ENCODE results near the gene PPP1R15B.

PPP1R15B gene

DNA sequence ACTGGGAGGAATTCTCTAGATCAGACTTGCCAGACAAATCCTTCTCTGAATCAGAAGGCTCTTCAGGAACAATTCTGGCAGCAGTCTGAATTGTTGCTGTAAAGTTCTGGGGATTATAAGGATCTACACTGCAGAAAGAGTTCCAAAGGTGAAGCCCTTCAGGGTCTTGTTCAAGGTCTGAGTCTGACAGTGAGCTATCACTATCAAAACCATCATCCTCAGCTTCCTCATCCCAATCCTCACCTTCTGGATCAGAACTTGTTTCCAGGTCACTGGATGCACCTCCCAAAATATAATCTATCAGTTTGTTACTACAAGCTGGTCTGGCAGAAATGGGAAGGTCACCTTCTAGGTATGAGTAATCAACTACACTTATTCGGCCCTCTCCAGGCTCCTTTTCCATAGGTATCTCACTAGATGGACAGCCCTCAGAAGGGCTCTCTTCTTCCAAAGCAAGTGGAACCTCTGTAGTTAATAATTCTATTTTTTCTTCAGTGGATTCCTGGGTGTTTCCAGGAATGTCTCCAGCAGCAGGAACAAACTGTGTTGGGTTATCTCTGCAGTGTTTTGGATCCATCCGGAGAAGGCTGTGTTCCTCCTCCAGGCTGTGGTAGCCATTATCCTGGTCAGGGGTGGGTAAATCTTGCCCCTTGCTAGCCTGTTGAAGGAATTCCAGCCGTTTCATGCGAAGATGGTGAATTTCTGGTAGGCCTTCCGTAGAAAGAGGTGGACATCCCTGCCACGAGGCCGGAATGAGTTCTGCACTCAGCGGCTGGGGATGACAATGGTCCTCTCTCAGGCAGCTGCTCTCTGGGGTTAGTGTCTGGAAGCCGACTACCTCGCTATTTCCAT, 1.6 kb downstream of the PPP1R15B start:
- DNase-seq = peak; percentile 5
- Histone ChIP-seq H3K9me3 (ENCODE audit: severe bottlenecking) (peaks cover 4% of the 10 kb centered on the region), H3K36me3 (peaks cover 63% of the 10 kb centered on the region), H3K4me3 (ENCODE audit: low read depth, low read length) (peak overlapping the region; percentile 78), H3K27ac (peak overlapping the region; percentile 95), H3K27me3 (ENCODE audit: insufficient read depth, low read depth, severe bottlenecking) (no peaks in the 10 kb centered on the region)
- TF ChIP-seq, protein P1, sequence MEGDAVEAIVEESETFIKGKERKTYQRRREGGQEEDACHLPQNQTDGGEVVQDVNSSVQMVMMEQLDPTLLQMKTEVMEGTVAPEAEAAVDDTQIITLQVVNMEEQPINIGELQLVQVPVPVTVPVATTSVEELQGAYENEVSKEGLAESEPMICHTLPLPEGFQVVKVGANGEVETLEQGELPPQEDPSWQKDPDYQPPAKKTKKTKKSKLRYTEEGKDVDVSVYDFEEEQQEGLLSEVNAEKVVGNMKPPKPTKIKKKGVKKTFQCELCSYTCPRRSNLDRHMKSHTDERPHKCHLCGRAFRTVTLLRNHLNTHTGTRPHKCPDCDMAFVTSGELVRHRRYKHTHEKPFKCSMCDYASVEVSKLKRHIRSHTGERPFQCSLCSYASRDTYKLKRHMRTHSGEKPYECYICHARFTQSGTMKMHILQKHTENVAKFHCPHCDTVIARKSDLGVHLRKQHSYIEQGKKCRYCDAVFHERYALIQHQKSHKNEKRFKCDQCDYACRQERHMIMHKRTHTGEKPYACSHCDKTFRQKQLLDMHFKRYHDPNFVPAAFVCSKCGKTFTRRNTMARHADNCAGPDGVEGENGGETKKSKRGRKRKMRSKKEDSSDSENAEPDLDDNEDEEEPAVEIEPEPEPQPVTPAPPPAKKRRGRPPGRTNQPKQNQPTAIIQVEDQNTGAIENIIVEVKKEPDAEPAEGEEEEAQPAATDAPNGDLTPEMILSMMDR (IDR thresholded peaks at IDR 0.05; ENCODE audit: low read depth, low read length) = no peak

DNA sequence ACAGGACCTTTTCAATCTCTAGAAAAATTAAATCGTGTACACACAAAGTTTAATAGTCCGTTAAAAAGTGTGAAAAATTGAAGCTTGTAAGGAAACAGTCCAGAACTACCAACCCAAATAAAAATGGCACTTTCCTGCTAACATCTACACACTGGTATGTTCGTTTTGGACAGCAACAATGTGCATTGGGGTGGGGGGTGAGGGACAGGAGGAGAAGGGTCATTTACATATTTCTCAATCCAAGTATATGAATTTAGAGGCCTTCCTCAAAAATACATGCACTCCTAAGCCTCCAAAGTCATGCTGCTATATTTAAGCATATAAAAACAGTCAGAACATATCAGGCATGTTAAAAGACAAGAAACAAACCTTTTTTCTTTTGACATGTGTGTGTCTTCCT, 2.5 kb downstream of the PPP1R15B start:
- Histone ChIP-seq H3K9me3 (ENCODE audit: severe bottlenecking) (peaks cover 4% of the 10 kb centered on the region), H3K27me3 (ENCODE audit: insufficient read depth, low read depth, severe bottlenecking) (no peaks in the 10 kb centered on the region), H3K27ac (no peak overlapping the region), H3K4me3 (ENCODE audit: low read depth, low read length) (peak overlapping the region; percentile 78), H3K36me3 (peaks cover 72% of the 10 kb centered on the region)
- no peak for DNase-seq
- TF ChIP-seq, protein P1 (IDR thresholded peaks at IDR 0.05; ENCODE audit: low read depth, low read length) = no peak

DNA sequence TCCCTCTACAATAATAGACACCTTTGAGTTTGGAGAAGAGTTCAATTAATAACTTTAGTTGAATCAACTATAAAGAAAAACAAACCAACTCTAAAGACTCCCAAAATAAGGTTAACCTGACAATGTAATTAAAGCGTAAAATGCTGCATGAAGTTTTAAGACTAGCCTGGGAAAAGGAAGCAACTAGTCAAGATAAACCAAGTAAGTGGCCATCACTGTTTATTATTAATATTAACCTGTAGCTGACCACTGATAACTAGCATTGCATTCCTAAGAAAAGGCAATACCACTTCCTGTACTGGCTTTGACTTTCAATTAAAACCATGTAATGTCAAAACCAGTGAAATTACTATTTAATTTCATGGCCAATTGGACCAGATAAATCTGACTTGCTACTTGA, 3.0 kb downstream of the PPP1R15B start:
- peaks cover 77% of the 10 kb centered on the region for H3K36me3 ChIP-seq

DNA sequence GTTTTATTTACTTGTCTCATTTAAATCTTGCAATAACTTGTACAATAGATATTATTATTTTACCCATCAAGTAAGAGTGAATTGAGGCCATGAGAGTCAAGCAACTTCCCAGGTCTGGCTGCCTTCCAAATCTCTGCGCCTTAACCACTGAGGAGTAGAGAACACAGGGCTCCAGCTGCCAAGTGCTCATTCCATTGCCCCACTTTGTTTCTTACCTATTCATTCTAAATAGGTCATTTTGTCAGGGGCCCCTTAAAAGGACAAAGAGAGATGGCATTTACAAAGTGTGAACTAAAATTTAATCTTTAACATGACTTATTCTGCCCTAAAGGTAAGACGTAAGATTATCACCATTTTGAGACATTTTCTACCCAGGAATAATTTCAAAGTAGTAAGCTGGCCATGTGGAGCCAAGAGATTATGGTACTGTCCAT, 3.5 kb downstream of the PPP1R15B start:
- Histone ChIP-seq H3K27ac (no peak overlapping the region), H3K27me3 (ENCODE audit: insufficient read depth, low read depth, severe bottlenecking) (no peaks in the 10 kb centered on the region), H3K4me3 (ENCODE audit: low read depth, low read length) (peak overlapping the region; percentile 78), H3K9me3 (ENCODE audit: severe bottlenecking) (peaks cover 4% of the 10 kb centered on the region), H3K36me3 (peaks cover 82% of the 10 kb centered on the region)
- TF ChIP-seq, protein P1 (IDR thresholded peaks at IDR 0.05; ENCODE audit: low read depth, low read length) = no peak
- no peak for DNase-seq

More for the DNA sequence above, 3.0 kb downstream of the PPP1R15B start:
- H3K4me3 ChIP-seq (ENCODE audit: low read depth, low read length) = peak overlapping the region; percentile 78
- no peaks in the 10 kb centered on the region for H3K27me3 ChIP-seq (ENCODE audit: insufficient read depth, low read depth, severe bottlenecking)
- no peak for DNase-seq
- TF ChIP-seq, protein P1 (IDR thresholded peaks at IDR 0.05; ENCODE audit: low read depth, low read length) = no peak
- H3K27ac ChIP-seq = no peak overlapping the region
- peaks cover 4% of the 10 kb centered on the region for H3K9me3 ChIP-seq (ENCODE audit: severe bottlenecking)

DNA sequence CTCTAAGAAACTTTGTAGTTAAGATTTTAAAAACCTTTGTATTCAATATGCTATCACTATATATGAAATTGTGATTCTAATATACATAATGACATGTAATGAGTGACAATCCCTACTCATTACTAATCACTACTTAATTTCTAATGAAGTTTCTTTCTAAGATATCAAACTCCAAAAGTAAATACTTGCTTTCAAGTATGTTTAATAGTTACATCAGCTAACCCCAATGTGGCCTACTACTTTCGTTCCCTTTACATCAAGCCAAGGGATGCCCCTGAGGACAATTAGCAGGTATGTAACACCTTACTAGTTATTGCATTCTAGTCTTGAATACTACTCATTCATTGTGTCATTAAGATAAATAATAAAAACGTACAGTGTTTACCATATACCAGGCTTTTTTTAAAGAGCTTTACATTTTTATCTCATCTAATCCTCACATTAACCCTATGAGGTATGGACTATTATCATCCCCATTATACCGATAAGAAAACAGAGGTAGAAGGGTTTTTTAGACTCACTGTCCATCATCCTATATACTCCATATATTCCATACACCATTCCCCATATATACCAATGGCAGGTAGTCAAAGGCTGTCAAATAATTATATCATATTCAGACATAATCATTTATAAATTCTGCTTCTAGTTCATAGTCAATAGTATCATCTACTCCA, 4.2 kb downstream of the PPP1R15B start:
- H3K9me3 ChIP-seq (ENCODE audit: severe bottlenecking) = peaks cover 4% of the 10 kb centered on the region
- no peaks in the 10 kb centered on the region for H3K27me3 ChIP-seq (ENCODE audit: insufficient read depth, low read depth, severe bottlenecking)
- TF ChIP-seq, protein P1 (IDR thresholded peaks at IDR 0.05; ENCODE audit: low read depth, low read length) = no peak
- DNase-seq = no peak
- peak overlapping the region; percentile 78 for H3K4me3 ChIP-seq (ENCODE audit: low read depth, low read length)
- no peak overlapping the region for H3K27ac ChIP-seq
- peaks cover 89% of the 10 kb centered on the region for H3K36me3 ChIP-seq
